OCI-M2 (cell line): ENCODE data around the gene ARSJ.
"Not testable (repeated sequence)": the region's sequence is repeated elsewhere in the genome, so short reads cannot be mapped to it uniquely, and the experiment has no call there.

Experiments
- DNase-seq: peaks from one replicate; lab custom pipeline; 2025; ENCODE audit not compliant: unreplicated experiment; lab: John Stamatoyannopoulos, UW

Gene ARSJ

GRCh38 chr4:113958766-113959538 lies 20.5 kb downstream of the ARSJ start:
- DNase-seq = no peak

DNA sequence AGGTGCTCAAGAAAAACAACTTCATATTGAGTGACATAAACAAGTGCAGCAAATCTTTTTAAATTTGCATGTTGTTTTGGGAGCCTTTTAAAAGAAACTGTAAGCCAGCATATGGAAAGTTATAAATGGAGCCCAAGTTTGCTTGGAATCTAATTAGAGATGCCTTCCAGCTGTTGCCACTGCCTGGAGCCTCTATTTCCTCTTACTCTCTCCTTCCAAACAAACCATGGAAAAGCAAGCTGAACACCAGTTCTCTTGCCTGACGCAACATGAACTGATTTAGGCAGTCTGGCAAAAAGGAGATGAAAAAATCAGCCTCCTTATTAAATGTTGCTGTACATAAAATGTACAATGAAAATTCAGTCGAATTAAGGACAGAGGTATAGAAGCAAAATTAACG lies 21.5 kb downstream of the ARSJ start:
- DNase-seq = no peak

DNA sequence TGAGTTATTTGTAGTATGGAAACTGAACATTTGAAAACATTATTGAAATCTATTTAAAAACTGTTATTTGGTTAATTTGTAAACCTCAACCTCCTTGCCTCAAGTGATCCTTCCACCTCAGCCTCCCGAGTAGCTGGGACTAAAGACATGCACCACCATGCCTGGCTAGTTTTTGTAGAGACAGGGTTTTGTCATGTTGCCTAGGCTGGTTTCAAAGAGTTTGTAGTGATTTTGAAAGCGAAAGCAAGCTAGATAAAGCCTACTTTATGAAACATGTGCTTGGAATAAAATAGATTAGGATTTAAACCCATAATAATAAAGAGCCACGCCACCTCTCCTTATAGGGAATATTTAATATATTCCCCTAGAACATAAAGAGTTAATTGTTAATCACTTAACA lies 23.5 kb downstream of the ARSJ start:
- no peak for DNase-seq

- DNase-seq = no peak
Observed at GRCh38 chr4:113955411-113955810, 24.0 kb downstream of the ARSJ start.

- DNase-seq = no peak
Observed at GRCh38 chr4:113953888-113954287, 25.6 kb downstream of the ARSJ start.

- DNase-seq = no peak
Observed at GRCh38 chr4:113952452-113953029, 26.9 kb downstream of the ARSJ start.

DNA sequence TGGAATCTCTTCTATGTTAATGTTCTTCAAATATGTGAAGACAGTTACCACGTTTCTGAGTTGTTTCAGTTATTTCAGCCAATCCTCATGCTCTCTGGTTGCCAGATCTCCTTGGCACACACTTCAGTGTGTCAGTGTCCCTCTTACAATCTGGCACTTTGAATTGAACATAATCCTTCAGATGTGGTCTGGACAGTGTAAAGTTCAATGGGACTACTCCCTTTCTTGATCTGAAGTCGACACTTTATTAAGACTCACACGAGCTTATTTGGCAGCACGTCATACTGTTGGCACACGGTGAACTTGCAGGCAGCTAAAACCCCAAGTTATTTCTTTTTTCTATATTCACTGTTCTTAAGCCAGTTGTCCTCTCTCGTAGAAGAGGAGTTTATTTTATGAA lies 28.2 kb downstream of the ARSJ start:
- no peak for DNase-seq

DNA sequence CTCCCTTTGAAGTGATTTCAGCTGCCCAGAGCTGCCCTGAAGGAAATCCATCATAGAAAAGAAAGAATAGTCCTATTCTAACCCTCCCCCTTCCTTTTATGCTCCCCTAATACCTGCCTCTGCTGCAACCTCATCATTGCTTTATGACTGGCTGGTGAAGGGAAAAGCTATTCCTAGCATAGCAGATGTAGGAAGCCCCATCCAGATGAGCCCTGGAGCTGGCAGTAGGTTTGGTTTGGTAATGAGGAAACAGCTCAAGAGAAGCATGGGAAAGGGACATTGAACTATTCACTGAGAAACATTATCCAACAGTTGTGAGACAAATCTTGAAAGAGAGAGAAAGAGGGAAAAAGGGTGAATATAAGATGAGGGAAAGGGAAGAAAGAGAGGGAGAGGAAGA lies 29.2 kb downstream of the ARSJ start:
- no peak for DNase-seq

DNA sequence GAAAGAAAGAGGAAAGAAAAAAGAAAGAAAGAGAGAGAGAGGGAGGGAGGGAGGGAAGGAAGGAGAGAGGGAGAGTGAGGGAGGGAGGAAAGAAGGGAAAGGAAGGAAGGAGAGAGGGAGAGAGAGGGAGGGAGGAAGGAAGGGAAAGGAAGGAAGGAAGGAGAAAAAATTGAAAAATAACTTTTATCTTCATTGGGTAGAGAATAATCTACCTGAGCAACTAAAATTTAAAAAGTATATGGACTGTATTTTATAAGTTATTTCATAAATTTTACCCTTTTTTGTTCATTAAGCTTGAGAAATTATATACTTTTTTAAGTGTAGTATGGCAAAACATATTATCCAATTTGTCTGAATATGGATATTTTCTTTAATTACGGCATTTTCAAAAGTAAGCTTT lies 32.0 kb downstream of the ARSJ start:
- DNase-seq = no peak

DNA sequence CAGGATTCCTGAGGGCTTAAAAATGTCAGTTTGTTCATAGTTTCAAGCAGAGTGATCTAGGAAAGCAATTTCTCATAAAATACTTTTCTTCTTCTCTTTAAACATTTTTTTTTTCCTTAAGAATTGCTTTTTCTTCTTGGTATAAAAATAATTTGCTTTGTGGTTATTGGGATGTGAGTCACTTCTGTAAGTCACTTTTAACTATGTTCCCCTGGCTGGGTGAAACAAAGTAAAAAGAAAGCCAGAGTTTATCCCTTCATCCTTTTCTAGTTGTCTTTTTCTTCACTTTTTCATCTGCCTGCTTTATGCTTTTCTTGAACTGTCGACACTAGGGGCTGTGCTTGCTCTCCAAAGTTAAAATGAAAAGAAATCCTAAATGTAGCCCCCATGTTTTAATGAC lies 33.5 kb downstream of the ARSJ start:
- no peak for DNase-seq

- DNase-seq = no peak
Observed at GRCh38 chr4:113943863-113944262, 35.6 kb downstream of the ARSJ start.

- DNase-seq = no peak
Observed at GRCh38 chr4:113943085-113943484, 36.4 kb downstream of the ARSJ start.

DNA sequence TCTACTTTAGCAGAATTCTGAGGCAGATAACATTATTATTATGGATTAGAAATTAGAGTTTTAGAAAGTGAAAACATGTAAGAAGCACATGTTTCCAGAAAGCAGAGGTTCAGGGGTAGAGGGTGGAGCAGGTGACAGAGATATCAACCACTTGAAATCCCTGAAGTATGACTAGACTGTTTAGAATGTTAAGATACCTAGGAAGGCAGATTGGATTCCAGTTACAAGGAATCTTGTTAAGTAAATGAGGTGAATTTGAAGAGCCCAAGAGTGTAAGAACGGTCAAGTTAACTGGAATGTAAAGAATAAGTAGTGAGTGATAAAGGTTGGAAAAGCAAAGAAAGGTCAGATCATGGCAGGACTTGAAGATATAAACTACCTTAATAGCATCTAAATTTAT lies 37.6 kb downstream of the ARSJ start:
- DNase-seq = no peak

GRCh38 chr4:113940103-113940502 lies 39.3 kb downstream of the ARSJ start:
- not testable (repeated sequence) for DNase-seq

GRCh38 chr4:113935190-113935589 lies 44.3 kb downstream of the ARSJ start:
- DNase-seq = no peak

- not testable (repeated sequence) for DNase-seq
Observed at GRCh38 chr4:113924706-113925105, 54.7 kb downstream of the ARSJ start.

DNA sequence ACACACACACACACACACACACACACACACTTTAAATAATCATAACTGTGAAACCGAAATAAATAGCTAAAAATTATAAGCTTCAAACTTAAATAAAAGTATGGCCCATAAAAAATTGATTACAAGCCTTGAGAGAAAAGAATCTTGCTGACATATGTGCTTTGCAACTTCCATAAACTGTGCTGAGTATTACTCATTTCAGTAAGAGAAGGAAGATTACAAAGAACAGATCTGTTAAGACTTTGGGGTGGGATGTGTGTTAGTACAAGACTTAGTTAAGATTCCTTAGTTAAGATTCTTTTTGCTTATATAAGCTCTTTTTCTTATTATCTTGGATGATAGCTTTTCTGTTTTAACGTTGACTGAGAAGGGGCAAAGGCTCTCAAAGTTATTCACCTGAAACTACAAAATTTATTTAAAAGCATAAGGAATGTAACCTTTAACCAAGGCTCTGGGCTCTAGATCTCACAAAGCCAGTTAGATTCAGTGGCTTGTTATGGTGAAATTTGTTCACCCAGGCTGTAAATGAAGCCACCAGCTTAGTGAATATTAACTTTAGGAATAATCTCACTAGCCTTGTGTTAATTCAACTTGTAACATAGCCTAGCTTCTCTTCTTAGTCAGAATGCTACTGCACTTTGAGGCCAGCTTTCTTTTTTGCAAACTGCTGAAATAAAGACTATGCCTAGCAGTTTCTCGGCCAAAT lies 58.2 kb downstream of the ARSJ start:
- DNase-seq = no peak

- DNase-seq = no peak
Observed at GRCh38 chr4:113919611-113920010, 59.8 kb downstream of the ARSJ start.

- no peak for DNase-seq
Observed at GRCh38 chr4:113919145-113919544, 60.3 kb downstream of the ARSJ start.

DNA sequence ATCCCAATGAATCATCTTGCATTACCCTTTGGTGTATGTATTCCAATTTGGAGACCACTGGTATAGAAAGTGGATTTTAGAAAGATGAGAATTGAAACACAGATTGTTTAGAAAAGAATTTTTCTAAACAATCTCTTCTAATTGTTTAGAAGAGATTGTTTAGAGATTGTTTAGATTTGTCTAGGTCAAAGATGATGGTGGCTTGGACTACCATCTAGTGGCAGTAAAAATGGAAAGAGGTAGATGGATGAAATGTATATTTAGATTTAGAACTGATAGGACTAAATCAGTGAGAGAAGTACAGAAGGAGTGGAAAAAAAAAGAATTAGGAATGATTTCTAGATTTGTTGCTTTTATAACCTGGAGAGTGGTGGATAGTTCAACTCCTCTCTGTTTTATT lies 70.6 kb downstream of the ARSJ start:
- no peak for DNase-seq

DNA sequence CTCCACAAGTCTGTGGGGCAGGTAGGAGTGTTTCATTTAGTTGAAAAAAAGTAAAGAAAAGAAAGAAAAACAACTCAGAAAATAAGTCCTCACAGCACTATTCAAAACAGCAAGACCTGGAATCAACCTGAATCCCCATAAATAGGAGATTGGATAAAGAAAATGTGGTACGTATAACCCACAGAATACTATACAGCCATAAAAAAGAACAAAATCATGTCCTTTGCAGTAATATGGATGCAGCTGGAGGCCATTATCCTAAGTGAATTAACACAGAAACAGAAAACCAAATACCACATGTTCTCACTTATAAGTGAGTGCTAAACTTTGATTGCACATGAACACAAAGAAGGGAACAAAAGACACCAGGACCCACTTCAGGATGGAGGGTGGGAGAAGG lies 71.9 kb downstream of the ARSJ start:
- no peak for DNase-seq

GRCh38 chr4:113905301-113905700 lies 74.1 kb downstream of the ARSJ start:
- no peak for DNase-seq
